HCT116 (cell line): Measurements from ENCODE around the gene GRIA4. TPM values are rescaled to one million over a fixed set of nuclear protein-coding genes. Genes with fewer than 3 reads are reported as not detected.

Experiments
- ATAC-seq: fragments of 200-7000 bp; cut with Tn5 transposase; 2 replicates; pipeline ENCODE4 v1.9.1; 2020; ENCODE audit warnings: mild to moderate bottlenecking, moderate library complexity
- BruUV-seq: library from RNA; stranded (reverse); fragments of 400-500 nt; replicated peaks from 2 replicates; lab custom pipeline; 2021; lab: Mats Ljungman, UMichigan
- CTCF ChIA-PET: fragments of 300-600 bp; sonication (Branson Sonifier 250); formaldehyde crosslinking; loops from one replicate; lab custom pipeline; 2021; ENCODE audit warnings: antibody characterized with exemption; lab: Charles Lee
- POLR2A ChIA-PET: fragments of 300-600, 350-600 bp; sonication (Branson Sonifier 250); formaldehyde crosslinking; loops from one replicate; lab custom pipeline; 2021; ENCODE audit warnings: antibody characterized with exemption; lab: Charles Lee
- RAD21 ChIA-PET, 2 experiments: fragments of 300-600 bp; sonication (Branson Sonifier 250); formaldehyde crosslinking; loops; one replicate each; lab custom pipeline; 2023; ENCODE audit warnings: low total read pairs in 2 of 2; ENCODE audit not compliant: uncharacterized antibody in 2 of 2, unreplicated experiment in 2 of 2, low non-redundant PET in 1 of 2; lab: Charles Lee
- DNase-seq: peaks from one replicate; pipeline ENCODE4 v3.0.0-alpha.2; 2010; ENCODE audit warnings: low read depth, low spot score
- H2AFZ ChIP-seq: fragments of 200-600 bp; shearing (Covaris generic), sonication (generic); 2 replicates; pipeline ENCODE4 v1.6.1; 2017; ENCODE audit warnings: low read depth, mixed run types, mixed read lengths, antibody characterized with exemption, low read length; ENCODE audit not compliant: poor library complexity, severe bottlenecking
- H3K27ac ChIP-seq: 2 replicates; pipeline ENCODE4 v1.5.1; 2012; ENCODE audit warnings: low read depth, low read length
- H3K27me3 ChIP-seq: fragments of 200-600 bp; sonication (generic); 2 replicates; pipeline ENCODE4 v1.6.1; 2016; ENCODE audit warnings: mixed run types, low read length, mixed read lengths; ENCODE audit not compliant: insufficient read depth
- H3K36me3 ChIP-seq, 2 experiments: fragments of 200-500 bp in 1 of 2; fragments of 200-600 bp in 1 of 2; sonication (Bioruptor generic) in 1 of 2; sonication (generic) in 1 of 2; 2 replicates each; pipeline versions ENCODE4 v1.5.1 to v1.6.1; 2014 to 2016; ENCODE audit warnings: low read length in 2 of 2, inconsistent platforms in 1 of 2, mixed read lengths in 1 of 2, mixed run types in 1 of 2; ENCODE audit not compliant: insufficient read depth in 2 of 2, control insufficient read depth in 1 of 2
- H3K4me1 ChIP-seq, 2 experiments: fragments of 200-600 bp in 1 of 2; sonication (generic) in 1 of 2; 2 replicates each; pipeline versions ENCODE4 v1.5.1 to v1.6.1; 2012 to 2017; ENCODE audit warnings: low read length in 2 of 2, inconsistent platforms in 1 of 2, mild to moderate bottlenecking in 1 of 2, mixed read lengths in 1 of 2, mixed run types in 1 of 2, moderate library complexity in 1 of 2; ENCODE audit not compliant: insufficient read depth in 2 of 2, control insufficient read depth in 1 of 2
- H3K4me2 ChIP-seq: fragments of 200-600 bp; sonication (generic); 2 replicates; pipeline ENCODE4 v1.6.1; 2017; ENCODE audit warnings: mixed run types, low read length, mixed read lengths
- H3K4me3 ChIP-seq, 2 experiments: fragments of 200-600 bp in 1 of 2; sonication (generic) in 1 of 2; replicated peaks in 1 of 2; 2 replicates each; pipeline ENCODE4 v1.5.1; 2011 to 2016; ENCODE audit warnings: low read length in 2 of 2, control low read depth in 1 of 2, low read depth in 1 of 2, mild to moderate bottlenecking in 1 of 2, mixed read lengths in 1 of 2, mixed run types in 1 of 2
- H3K79me2 ChIP-seq: fragments of 200-600 bp; sonication (generic); 2 replicates; pipeline ENCODE4 v1.6.1; 2017; ENCODE audit warnings: mild to moderate bottlenecking, mixed run types, low read length, moderate library complexity, mixed read lengths; ENCODE audit not compliant: insufficient read depth
- H3K9ac ChIP-seq: fragments of 200-600 bp; sonication (generic); 2 replicates; pipeline ENCODE4 v1.6.1; 2016; ENCODE audit warnings: low read length, mixed read lengths
- H3K9me2 ChIP-seq: fragments of 200-600 bp; sonication (generic), shearing (Covaris generic); 2 replicates; pipeline ENCODE4 v1.6.1; 2017; ENCODE audit warnings: mixed run types, mild to moderate bottlenecking, moderate library complexity; ENCODE audit not compliant: insufficient read depth
- H3K9me3 ChIP-seq, 2 experiments: fragments of 200-500 bp in 1 of 2; fragments of 200-600 bp in 1 of 2; sonication (Bioruptor generic) in 1 of 2; sonication (generic) in 1 of 2; 2 replicates each; pipeline ENCODE4 v1.6.1; 2014 to 2017; ENCODE audit warnings: low read length in 2 of 2, mixed read lengths in 2 of 2, inconsistent platforms in 1 of 2, low read depth in 1 of 2, mild to moderate bottlenecking in 1 of 2, mixed run types in 1 of 2, moderate library complexity in 1 of 2; ENCODE audit not compliant: control insufficient read depth in 1 of 2, insufficient read depth in 1 of 2
- H4K20me1 ChIP-seq: fragments of 200-600 bp; sonication (generic), shearing (Covaris generic); 2 replicates; pipeline ENCODE4 v1.6.1; 2017; ENCODE audit warnings: mixed run types, mild to moderate bottlenecking, moderate library complexity; ENCODE audit not compliant: insufficient read depth
- ATF3 ChIP-seq: IDR thresholded peaks from 2 replicates; pipeline ENCODE4 v1.6.1; 2012
- CBX3 ChIP-seq: IDR thresholded peaks from 2 replicates; pipeline ENCODE4 v1.6.1; 2012; ENCODE audit warnings: low read depth
- CTCF ChIP-seq, 3 experiments: fragments of 200-600 bp in 1 of 3; sonication (generic) in 1 of 3; IDR thresholded peaks in 2 of 3; conservative IDR thresholded peaks in 1 of 3; 2 replicates each; pipeline ENCODE4 v1.5.1; 2012 to 2017; ENCODE audit warnings: low read depth in 2 of 3, low read length in 2 of 3, antibody characterized with exemption in 1 of 3, borderline replicate concordance in 1 of 3, control low read depth in 1 of 3, mild to moderate bottlenecking in 1 of 3, mixed read lengths in 1 of 3, mixed run types in 1 of 3, moderate library complexity in 1 of 3; ENCODE audit not compliant: insufficient read depth in 1 of 3
- EGR1 ChIP-seq: IDR thresholded peaks from 2 replicates; pipeline ENCODE4 v1.6.1; 2012; ENCODE audit warnings: low read depth
- ELF1 ChIP-seq: IDR thresholded peaks from 2 replicates; pipeline ENCODE4 v1.6.1; 2012; ENCODE audit warnings: low read depth, borderline replicate concordance
- JUND ChIP-seq: IDR thresholded peaks from 2 replicates; pipeline ENCODE4 v1.6.1; 2012
- MAX ChIP-seq: IDR thresholded peaks from 2 replicates; pipeline ENCODE4 v1.6.1; 2012
- POLR2A ChIP-seq: IDR thresholded peaks from 2 replicates; pipeline ENCODE4 v1.7.0; 2011; ENCODE audit warnings: borderline replicate concordance; ENCODE audit not compliant: insufficient read depth, insufficient read length; ENCODE audit errors: extremely low read depth
- POLR2AphosphoS5 ChIP-seq: IDR thresholded peaks from 2 replicates; pipeline ENCODE4 v1.6.1; 2011; ENCODE audit warnings: mild to moderate bottlenecking, low read depth, low read length, moderate library complexity
- SP1 ChIP-seq: IDR thresholded peaks from 2 replicates; pipeline ENCODE4 v1.6.1; 2012; ENCODE audit warnings: low read depth
- SRF ChIP-seq: IDR thresholded peaks from 2 replicates; pipeline ENCODE4 v1.6.1; 2012; ENCODE audit warnings: low read depth
- TCF7L2 ChIP-seq: IDR thresholded peaks from 2 replicates; pipeline ENCODE4 v1.7.0; 2011; ENCODE audit warnings: borderline replicate concordance, inconsistent platforms; ENCODE audit not compliant: insufficient read depth, insufficient read length; ENCODE audit errors: extremely low read depth
- YY1 ChIP-seq: IDR thresholded peaks from 2 replicates; pipeline ENCODE4 v1.6.1; 2011; ENCODE audit warnings: low read length, low read depth, moderate library complexity, mild to moderate bottlenecking; ENCODE audit not compliant: insufficient replicate concordance; ENCODE audit errors: extremely low read depth
- ZFX ChIP-seq: fragments of 450-650 bp; IDR thresholded peaks from 2 replicates; pipeline ENCODE4 v1.6.1; 2017
- ZNF274 ChIP-seq: fragments of 200-500 bp; sonication (Bioruptor generic); IDR thresholded peaks from 2 replicates; pipeline ENCODE4 v1.6.1; 2014; ENCODE audit warnings: mild to moderate bottlenecking, low read depth, low read length, inconsistent platforms
- intact Hi-C: fragments of 100-400 bp; cut with micrococcal nuclease; formaldehyde crosslinking; loops from 2 replicates; pipeline ENCODE4 v1.10.0; 2022
- total RNA-seq: library from RNA; stranded (reverse); gene quantifications from one replicate; pipeline ENCODE4 v1.2.1, GENCODE V29; 2021; ENCODE audit not compliant: unreplicated experiment

GRIA4 gene
- total RNA-seq, 1 experiment from 2014 or later, result not detected

- Histone ChIP-seq H4K20me1 (no peaks in the 10 kb centered on the region; the same call in 1 of the 2 replicates), H2AFZ (no peak overlapping the region), H3K27ac (peak overlapping the region; percentile 52), H3K9me3 (no peaks in the 10 kb centered on the region), H3K4me3 (peak overlapping the region; percentile 85 to 86), H3K4me2 (peak overlapping the region; percentile 73), H3K36me3 (no peaks in the 10 kb centered on the region), H3K9ac (peak overlapping the region; percentile 75), H3K79me2 (peaks cover 56% of the 10 kb centered on the region), H3K4me1 (peaks cover 14 to 19% of the 10 kb centered on the region in 2 experiments; a peak in 3 of 4 replicates), H3K27me3 (no peaks in the 10 kb centered on the region), H3K9me2 (no peaks in the 10 kb centered on the region)
- ChIA-PET POLR2A (no interaction called here), CTCF (no interaction called here), RAD21 (no interaction called here)
- intact Hi-C loops, result no loop called here
- DNase-seq (no peak), ATAC-seq (peak; percentile 22)
- no peak for TF ChIP-seq SP1
- TF ChIP-seq ZFX, result no peak
- no peak for TF ChIP-seq POLR2AphosphoS5
- no peak for TF ChIP-seq EGR1
- TF ChIP-seq TCF7L2, result no peak
- no peak for TF ChIP-seq ZNF274
- no peak; the same call in 1 of the 2 replicates for TF ChIP-seq SRF
- BruUV-seq, result TSS peak; percentile 57
These were observed 411.5 kb downstream of the GRIA4 start for GRCh38 chr11:106021181-106021966.

- H3K27ac ChIP-seq, result peak within 1 kb of the TSS; percentile 61
- CTCF ChIA-PET, result no interaction called here
- RAD21 ChIA-PET, result no interaction called here
- H3K9ac ChIP-seq, result peak within 1 kb of the TSS; percentile 75
- no peaks in the 10 kb centered on the region for H3K27me3 ChIP-seq
- peaks cover 48% of the 10 kb centered on the region for H3K79me2 ChIP-seq
- intact Hi-C loops, result loop anchor here (2.0 kb wide), 1 partner anchor 55 kb away; the partner anchor contains the start of genes AASDHPPT and KBTBD3
- H3K4me1 ChIP-seq, result peaks cover 14 to 19% of the 10 kb centered on the region in 2 experiments; a peak in 3 of 4 replicates
- no TSS peak for BruUV-seq
- DNase-seq, result peak; percentile 98
- H3K36me3 ChIP-seq, result no peaks in the 10 kb centered on the region
- no peaks in the 10 kb centered on the region for H3K9me2 ChIP-seq
- H3K4me2 ChIP-seq, result peak within 1 kb of the TSS; percentile 73
- no peaks in the 10 kb centered on the region; the same call in 1 of the 2 replicates for H4K20me1 ChIP-seq
- H3K4me3 ChIP-seq, result peak within 1 kb of the TSS; percentile 85 to 86
- peak; percentile 93 for ATAC-seq
- H3K9me3 ChIP-seq, result no peaks in the 10 kb centered on the region
- H2AFZ ChIP-seq, result peak within 1 kb of the TSS; percentile 59
- POLR2A ChIA-PET, result interaction anchor here (0.8 kb wide), 1 partner anchor 128 kb away, joined by 3 read pairs; no protein-coding TSS in a partner anchor
- TF ChIP-seq ATF3, result no peak
- peak; percentile 99 for TF ChIP-seq SP1
- peak; percentile 30 for TF ChIP-seq POLR2A
- TF ChIP-seq TCF7L2, result peak; percentile 31
- TF ChIP-seq MAX, result peak; percentile 38; the same call in 1 of the 2 replicates
- TF ChIP-seq POLR2AphosphoS5, result peak; percentile 60; the same call in 1 of the 2 replicates
- TF ChIP-seq CBX3, result 0 out of 2 replicates have a peak, but pooled peaks have one; percentile 47
- TF ChIP-seq SRF, result no peak; the same call in 1 of the 2 replicates
- peak; percentile 38 for TF ChIP-seq YY1
- TF ChIP-seq JUND, result no peak
- TF ChIP-seq EGR1, result peak; percentile 58
- no peak for TF ChIP-seq CTCF (IDR thresholded peaks at IDR 0.05 in 2 of 3, conservative IDR thresholded peaks at IDR 0.05 in 1 of 3; ENCODE audit: borderline replicate concordance in 1 of 3, insufficient read depth in 1 of 3, low read depth in 2 of 3, low read length in 2 of 3)
- peak; percentile 75 for TF ChIP-seq ELF1
These were observed 412.3 kb downstream of the GRIA4 start, which contains the start of gene MSANTD4 for GRCh38 chr11:106021967-106022794. TSS of gene MSANTD4 (minus strand) at chr11:106022240. CDS start at chr11:106010917, 11,323 bp downstream.
